GM21360 (cell line): ENCODE results near the gene SPATA9.
"Not testable (repeated sequence)": the region's sequence is repeated elsewhere in the genome, so short reads cannot be mapped to it uniquely, and the experiment has no call there.

Source experiments
- ATAC-seq: cut with Tn5 transposase; IDR thresholded peaks from one replicate; pipeline ENCODE4 v1.9.1; 2021; ENCODE audit warnings: mild to moderate bottlenecking, moderate library complexity; ENCODE audit not compliant: unreplicated experiment

The SPATA9 gene

GRCh38 chr5:95718203-95718602, 35.4 kb upstream of the SPATA9 start:
- ATAC-seq = peak; percentile 77

- no peak for ATAC-seq
Observed at GRCh38 chr5:95717439-95717838, 34.6 kb upstream of the SPATA9 start.

GRCh38 chr5:95715799-95716461, 33.1 kb upstream of the SPATA9 start:
- ATAC-seq = no peak

GRCh38 chr5:95713960-95714710, 31.3 kb upstream of the SPATA9 start:
- ATAC-seq = no peak

- not testable (repeated sequence) for ATAC-seq
Observed at GRCh38 chr5:95713246-95713645, 30.5 kb upstream of the SPATA9 start.

- ATAC-seq = no peak
Observed at GRCh38 chr5:95712347-95712958, 29.7 kb upstream of the SPATA9 start.

- no peak for ATAC-seq
Observed at GRCh38 chr5:95711501-95712346, 28.9 kb upstream of the SPATA9 start.

GRCh38 chr5:95710651-95711500, 28.1 kb upstream of the SPATA9 start:
- not testable (repeated sequence) for ATAC-seq

GRCh38 chr5:95709967-95710650, 27.3 kb upstream of the SPATA9 start:
- ATAC-seq = no peak

- ATAC-seq = no peak
Observed at GRCh38 chr5:95708876-95709275, 26.1 kb upstream of the SPATA9 start.

GRCh38 chr5:95707534-95708188, 24.9 kb upstream of the SPATA9 start:
- ATAC-seq = not testable (repeated sequence)

- ATAC-seq = no peak
Observed at GRCh38 chr5:95707055-95707454, 24.3 kb upstream of the SPATA9 start.

- not testable (repeated sequence) for ATAC-seq
Observed at GRCh38 chr5:95706196-95706595, 23.4 kb upstream of the SPATA9 start.

GRCh38 chr5:95704150-95704549, 21.4 kb upstream of the SPATA9 start:
- no peak for ATAC-seq

- ATAC-seq = no peak
Observed at GRCh38 chr5:95701074-95701473, 18.3 kb upstream of the SPATA9 start.

- ATAC-seq = no peak
Observed at GRCh38 chr5:95699337-95699736, 16.5 kb upstream of the SPATA9 start.

- no peak for ATAC-seq
Observed at GRCh38 chr5:95697781-95698681, 15.2 kb upstream of the SPATA9 start.

GRCh38 chr5:95690333-95690732, 7.5 kb upstream of the SPATA9 start:
- ATAC-seq = no peak
